H9 (cell line): Measurements from ENCODE around the gene PLCXD1. TPM values are rescaled to one million over a fixed set of nuclear protein-coding genes. Genes with fewer than 3 reads are reported as not detected.

Source experiments
- DNase-seq: peaks from one replicate; pipeline ENCODE4 v3.0.0-alpha.2; 2017
- H2AFZ ChIP-seq: one replicate; pipeline ENCODE4 v1.6.1; 2013; ENCODE audit warnings: mild to moderate bottlenecking, low read length, control low read depth, moderate library complexity
- H2AK5ac ChIP-seq: 2 replicates; pipeline ENCODE4 v1.6.1; 2013; ENCODE audit warnings: low read length, control low read depth, mixed read lengths; ENCODE audit not compliant: insufficient read length
- H2BK120ac ChIP-seq: one replicate; pipeline ENCODE4 v1.6.1; 2013; ENCODE audit warnings: low read depth, mild to moderate bottlenecking, low read length, control low read depth, inconsistent platforms; ENCODE audit not compliant: poor library complexity, severe bottlenecking
- H2BK12ac ChIP-seq: 2 replicates; pipeline ENCODE4 v1.6.1; 2013; ENCODE audit warnings: low read length, control low read depth, mixed read lengths, low read depth; ENCODE audit not compliant: insufficient read length
- H2BK15ac ChIP-seq: 2 replicates; pipeline ENCODE4 v1.6.1; 2013; ENCODE audit warnings: low read depth, low read length, control low read depth
- H2BK20ac ChIP-seq: one replicate; pipeline ENCODE4 v1.6.1; 2013; ENCODE audit warnings: low read depth, mild to moderate bottlenecking, low read length, control low read depth, inconsistent platforms; ENCODE audit not compliant: poor library complexity, severe bottlenecking
- H2BK5ac ChIP-seq: 2 replicates; pipeline ENCODE4 v1.6.1; 2013; ENCODE audit warnings: low read length, control low read depth, mixed read lengths; ENCODE audit not compliant: insufficient read length
- H3K14ac ChIP-seq: 2 replicates; pipeline ENCODE4 v1.6.1; 2013; ENCODE audit warnings: low read length, control low read depth; ENCODE audit not compliant: insufficient read depth
- H3K18ac ChIP-seq: 2 replicates; pipeline ENCODE4 v1.6.1; 2013; ENCODE audit warnings: low read depth, mild to moderate bottlenecking, mixed read lengths, low read length, control low read depth; ENCODE audit not compliant: insufficient read length
- H3K23ac ChIP-seq: 2 replicates; pipeline ENCODE4 v1.6.1; 2013; ENCODE audit warnings: low read length, control low read depth, mixed read lengths, low read depth; ENCODE audit not compliant: insufficient read length
- H3K23me2 ChIP-seq: 2 replicates; pipeline ENCODE4 v1.6.1; 2013; ENCODE audit warnings: low read depth, mild to moderate bottlenecking, mixed read lengths, low read length, control low read depth; ENCODE audit not compliant: insufficient read length, poor library complexity, severe bottlenecking
- H3K27ac ChIP-seq: 2 replicates; pipeline ENCODE4 v1.5.1; 2013; ENCODE audit warnings: low read length, control low read depth, mixed read lengths, low read depth; ENCODE audit not compliant: insufficient read length
- H3K27me3 ChIP-seq: 2 replicates; pipeline ENCODE4 v1.6.1; 2013; ENCODE audit warnings: low read length, control low read depth, inconsistent platforms; ENCODE audit not compliant: insufficient read depth
- H3K4ac ChIP-seq: 2 replicates; pipeline ENCODE4 v1.6.1; 2013; ENCODE audit warnings: low read depth, mild to moderate bottlenecking, control low read depth, inconsistent platforms, low read length, moderate library complexity
- H3K4me1 ChIP-seq: 2 replicates; pipeline ENCODE4 v1.6.1; 2013; ENCODE audit warnings: low read length, control low read depth, inconsistent platforms; ENCODE audit not compliant: insufficient read depth
- H3K4me2 ChIP-seq: 2 replicates; pipeline ENCODE4 v1.6.1; 2013; ENCODE audit warnings: low read length, control low read depth, mixed read lengths; ENCODE audit not compliant: insufficient read length, insufficient read depth
- H3K56ac ChIP-seq: 2 replicates; pipeline ENCODE4 v1.6.1; 2013; ENCODE audit warnings: low read depth, mild to moderate bottlenecking, mixed read lengths, low read length, control low read depth; ENCODE audit not compliant: insufficient read length
- H3K79me1 ChIP-seq: 2 replicates; pipeline ENCODE4 v1.6.1; 2013; ENCODE audit warnings: low read depth, mild to moderate bottlenecking, moderate library complexity, low read length, control low read depth, inconsistent platforms; ENCODE audit not compliant: insufficient read depth, poor library complexity, severe bottlenecking
- H3K79me2 ChIP-seq: 2 replicates; pipeline ENCODE4 v1.6.1; 2013; ENCODE audit warnings: low read length, control low read depth, inconsistent platforms; ENCODE audit not compliant: insufficient read depth
- H3K9ac ChIP-seq: 2 replicates; pipeline ENCODE4 v1.6.1; 2013; ENCODE audit warnings: low read length, control low read depth, mixed read lengths; ENCODE audit not compliant: insufficient read length; ENCODE audit errors: extremely low read depth
- H3K9me3 ChIP-seq: one replicate; pipeline ENCODE4 v1.6.1; 2013; ENCODE audit warnings: low read depth, low read length, inconsistent platforms; ENCODE audit not compliant: control insufficient read depth
- H3T11ph ChIP-seq: one replicate; pipeline ENCODE4 v1.6.1; 2013; ENCODE audit warnings: mild to moderate bottlenecking, low read length, control low read depth, inconsistent platforms
- H4K20me1 ChIP-seq: one replicate; pipeline ENCODE4 v1.6.1; 2013; ENCODE audit not compliant: control insufficient read depth, insufficient read length, insufficient read depth
- H4K5ac ChIP-seq: 2 replicates; pipeline ENCODE4 v1.6.1; 2013; ENCODE audit warnings: low read depth, mild to moderate bottlenecking, mixed read lengths, low read length, control low read depth; ENCODE audit not compliant: insufficient read length
- H4K8ac ChIP-seq: replicated peaks from 2 replicates; pipeline ENCODE4 v1.6.1; 2013; ENCODE audit warnings: low read length, control low read depth, mixed read lengths, low read depth; ENCODE audit not compliant: insufficient read length
- H4K91ac ChIP-seq: 2 replicates; pipeline ENCODE4 v1.6.1; 2013; ENCODE audit warnings: low read depth, mild to moderate bottlenecking, moderate library complexity, mixed read lengths, low read length, control low read depth; ENCODE audit not compliant: insufficient read length
- H3K27ac Mint-ChIP-seq, 3 experiments: 2 replicates in 2 of 3; 3 replicates in 1 of 3; pipeline ENCODE4 v1.8.0; 2020 to 2021; ENCODE audit warnings: mixed read lengths in 3 of 3, mild to moderate bottlenecking in 1 of 3, moderate library complexity in 1 of 3
- H3K27me3 Mint-ChIP-seq: 2 replicates; pipeline ENCODE4 v1.8.0; 2021; ENCODE audit warnings: low read depth, mild to moderate bottlenecking, moderate library complexity, mixed read lengths
- H3K36me3 Mint-ChIP-seq, 3 experiments: 2 replicates in 2 of 3; 3 replicates in 1 of 3; pipeline ENCODE4 v1.8.0; 2020 to 2021; ENCODE audit warnings: low read depth in 3 of 3, mixed read lengths in 3 of 3; ENCODE audit not compliant: insufficient read depth in 1 of 3
- H3K4me1 Mint-ChIP-seq, 2 experiments: 2 replicates each; pipeline ENCODE4 v1.8.0; 2020; ENCODE audit warnings: mixed read lengths in 2 of 2
- H3K4me3 Mint-ChIP-seq, 2 experiments: 2 replicates in 1 of 2; 3 replicates in 1 of 2; pipeline ENCODE4 v1.8.0; 2020 to 2021; ENCODE audit warnings: mild to moderate bottlenecking in 2 of 2, mixed read lengths in 2 of 2, moderate library complexity in 1 of 2
- H3K9me3 Mint-ChIP-seq, 2 experiments: 2 replicates in 1 of 2; 3 replicates in 1 of 2; pipeline ENCODE4 v1.8.0; 2020; ENCODE audit warnings: mild to moderate bottlenecking in 2 of 2, mixed read lengths in 2 of 2, moderate library complexity in 1 of 2
- WGBS: extraction: QIAGEN DNeasy Blood & Tissue Kit; methylation state at CpG from one replicate; pipeline ENCODE4 v1.1.7; 2013; ENCODE audit warnings: missing lambda C conversion rate, low lambda C conversion rate, mixed read lengths; ENCODE audit not compliant: insufficient read length; ENCODE audit errors: extremely low coverage; 5-methylcytosine and 5-hydroxymethylcytosine counted together
- total RNA-seq: library from RNA; stranded (reverse); gene quantifications from 2 replicates; pipeline ENCODE4 v1.2.1, GENCODE V29; 2021
- TF ChIP-seq, protein P1 (sequence below): fragments of 200-600 bp; sonication (generic); conservative IDR thresholded peaks from 3 replicates; pipeline ENCODE4 v1.8.0; 2021; ENCODE audit warnings: antibody characterized with exemption, mild to moderate bottlenecking

PLCXD1 gene
- total RNA-seq, 1 experiment from 2014 or later, result 96.5 TPM

DNA sequence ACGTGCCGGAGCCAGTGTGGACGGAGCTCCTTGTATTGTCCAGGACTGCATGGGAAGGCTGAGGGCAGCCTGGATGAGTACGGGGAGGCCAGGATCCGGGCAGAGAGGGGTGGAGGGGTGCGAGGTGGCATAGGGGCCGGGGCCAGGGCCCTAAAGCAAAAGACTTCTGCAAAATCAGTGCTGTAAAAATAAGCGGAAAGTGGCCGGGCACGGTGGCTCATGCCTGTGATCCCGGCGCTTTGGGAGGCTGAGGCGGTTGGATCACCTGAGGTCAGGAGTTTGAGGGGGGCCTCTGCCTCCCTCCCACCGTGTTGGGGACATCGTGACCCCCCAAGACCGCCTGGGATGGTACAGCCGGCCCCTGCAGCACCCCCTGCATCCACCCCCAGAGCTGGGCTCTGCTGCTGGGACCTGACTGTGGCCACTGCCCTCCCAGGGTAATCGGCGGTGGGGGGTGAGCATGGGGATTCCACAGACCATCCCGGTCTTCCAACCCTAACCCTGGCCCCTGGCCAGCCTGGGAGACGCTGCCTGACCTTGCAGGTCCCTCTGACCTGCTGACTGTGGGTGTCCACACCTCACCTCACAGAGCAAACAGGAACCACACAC lies 23.4 kb upstream of the PLCXD1 start:
- Histone ChIP-seq H3K27me3 (no peaks in the 10 kb centered on the region), H2AFZ (no peak overlapping the region), H2BK120ac (no peak overlapping the region), H3K4me1 (no peaks in the 10 kb centered on the region), H4K91ac (no peak overlapping the region), H3K4ac (no peak overlapping the region), H3K9me3 (no peaks in the 10 kb centered on the region), H3K23me2 (no peaks in the 10 kb centered on the region), H3K4me2 (no peak overlapping the region), H4K5ac (no peak overlapping the region), H3K9ac (no peak overlapping the region), H2BK5ac (no peak overlapping the region), H3K23ac (no peak overlapping the region), H4K20me1 (no peaks in the 10 kb centered on the region), H2BK12ac (no peak overlapping the region), H4K8ac (no peak overlapping the region), H2AK5ac (no peak overlapping the region), H2BK15ac (no peak overlapping the region), H3T11ph (no peak overlapping the region), H3K18ac (no peak overlapping the region), H3K56ac (no peak overlapping the region), H2BK20ac (no peak overlapping the region), H3K27ac (no peak overlapping the region), H3K79me1 (no peaks in the 10 kb centered on the region), H3K79me2 (no peaks in the 10 kb centered on the region), H3K14ac (no peak overlapping the region)
- DNase-seq, result no peak
- no CpG with 5 or more reads among the region's 21 CpGs for WGBS
- peaks cover 4% of the 10 kb centered on the region for H3K27me3 Mint-ChIP-seq
- H3K27ac Mint-ChIP-seq, result no peak overlapping the region
- H3K36me3 Mint-ChIP-seq, result no peaks in the 10 kb centered on the region
- H3K9me3 Mint-ChIP-seq, result peaks cover 2 to 3% of the 10 kb centered on the region in 2 experiments; a peak in 2 of 5 replicates
- TF ChIP-seq, protein P1, sequence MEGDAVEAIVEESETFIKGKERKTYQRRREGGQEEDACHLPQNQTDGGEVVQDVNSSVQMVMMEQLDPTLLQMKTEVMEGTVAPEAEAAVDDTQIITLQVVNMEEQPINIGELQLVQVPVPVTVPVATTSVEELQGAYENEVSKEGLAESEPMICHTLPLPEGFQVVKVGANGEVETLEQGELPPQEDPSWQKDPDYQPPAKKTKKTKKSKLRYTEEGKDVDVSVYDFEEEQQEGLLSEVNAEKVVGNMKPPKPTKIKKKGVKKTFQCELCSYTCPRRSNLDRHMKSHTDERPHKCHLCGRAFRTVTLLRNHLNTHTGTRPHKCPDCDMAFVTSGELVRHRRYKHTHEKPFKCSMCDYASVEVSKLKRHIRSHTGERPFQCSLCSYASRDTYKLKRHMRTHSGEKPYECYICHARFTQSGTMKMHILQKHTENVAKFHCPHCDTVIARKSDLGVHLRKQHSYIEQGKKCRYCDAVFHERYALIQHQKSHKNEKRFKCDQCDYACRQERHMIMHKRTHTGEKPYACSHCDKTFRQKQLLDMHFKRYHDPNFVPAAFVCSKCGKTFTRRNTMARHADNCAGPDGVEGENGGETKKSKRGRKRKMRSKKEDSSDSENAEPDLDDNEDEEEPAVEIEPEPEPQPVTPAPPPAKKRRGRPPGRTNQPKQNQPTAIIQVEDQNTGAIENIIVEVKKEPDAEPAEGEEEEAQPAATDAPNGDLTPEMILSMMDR, result no peak
- H3K4me3 Mint-ChIP-seq, result no peak overlapping the region
- H3K4me1 Mint-ChIP-seq, result peaks cover 10 to 13% of the 10 kb centered on the region in 2 experiments
